Measurements from ENCODE around the gene MYL7.

Gene MYL7

GRCh38 chr7:44098092-44099068 lies 42.8 kb downstream of the MYL7 start:
- DNase-seq, result no peak

DNA sequence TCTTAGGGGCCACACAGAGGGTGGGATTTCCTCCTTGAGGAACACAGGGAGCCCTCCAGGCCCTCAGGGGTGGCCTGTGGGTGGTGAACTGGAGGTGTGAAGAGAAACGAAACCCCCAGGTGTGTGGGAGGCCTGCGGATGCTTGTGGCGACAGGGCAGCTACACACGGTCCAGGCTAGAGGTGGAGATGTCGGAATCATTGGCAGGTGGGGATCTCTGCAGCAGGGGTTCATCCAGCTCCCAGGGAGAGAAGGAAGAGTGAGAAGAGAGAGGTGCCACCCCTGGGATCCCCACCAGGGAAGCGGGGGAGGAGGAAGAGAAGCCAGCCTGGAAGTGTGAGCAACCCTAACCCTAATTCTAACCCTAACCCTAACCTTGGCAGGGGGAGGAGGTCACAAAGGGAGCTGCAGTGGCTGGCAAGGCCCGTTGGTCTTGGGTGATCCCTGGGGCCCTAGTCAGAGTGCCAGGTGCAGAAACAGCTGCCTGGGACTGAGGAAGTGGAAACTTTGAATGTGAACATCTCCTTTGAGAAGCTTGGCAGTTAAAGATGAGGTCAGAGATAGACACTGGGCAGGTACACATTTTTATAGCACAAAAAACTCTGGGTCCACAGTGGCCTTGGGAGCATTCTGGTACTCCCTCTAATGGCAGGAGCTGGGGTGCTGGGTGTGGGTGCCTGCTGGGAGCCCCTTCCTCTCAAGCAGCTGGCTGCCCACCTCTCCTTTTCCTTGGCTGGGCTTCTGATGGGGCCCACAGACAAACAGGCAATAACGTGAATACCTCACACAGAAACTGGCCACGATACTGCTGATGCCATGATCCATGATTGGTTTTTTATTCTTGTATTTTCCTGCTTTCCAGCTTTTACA lies 43.8 kb downstream of the MYL7 start:
- peak in 1 of 2 experiments; percentile 26 for DNase-seq

DNA sequence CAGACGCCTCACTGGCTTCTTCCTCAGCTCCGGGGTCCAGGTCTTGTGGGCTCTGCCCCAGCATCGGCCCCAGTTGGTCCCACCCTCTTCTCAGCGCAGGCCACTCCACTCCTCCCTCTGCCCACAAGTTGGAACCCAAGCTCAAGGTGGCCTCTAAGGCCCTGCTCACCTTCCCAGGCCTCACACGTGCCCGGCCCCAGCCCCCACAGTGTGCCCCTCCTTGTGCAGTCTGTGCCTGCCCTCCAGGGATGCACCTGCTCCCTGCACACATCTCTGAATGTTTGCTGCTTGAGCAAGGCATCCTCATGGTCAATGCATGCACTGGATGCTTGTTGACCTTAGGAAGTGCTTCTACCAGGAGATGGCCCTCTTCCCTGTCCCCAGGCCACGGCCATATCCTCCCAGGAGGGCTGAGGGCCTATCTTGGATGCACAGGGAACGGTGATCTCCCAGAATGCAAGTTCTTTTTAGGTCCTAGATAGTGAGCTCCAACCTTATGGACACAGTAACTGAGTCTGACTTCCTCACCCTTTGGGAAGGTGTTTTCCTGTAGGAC lies 44.7 kb downstream of the MYL7 start:
- DNase-seq, result no peak

DNA sequence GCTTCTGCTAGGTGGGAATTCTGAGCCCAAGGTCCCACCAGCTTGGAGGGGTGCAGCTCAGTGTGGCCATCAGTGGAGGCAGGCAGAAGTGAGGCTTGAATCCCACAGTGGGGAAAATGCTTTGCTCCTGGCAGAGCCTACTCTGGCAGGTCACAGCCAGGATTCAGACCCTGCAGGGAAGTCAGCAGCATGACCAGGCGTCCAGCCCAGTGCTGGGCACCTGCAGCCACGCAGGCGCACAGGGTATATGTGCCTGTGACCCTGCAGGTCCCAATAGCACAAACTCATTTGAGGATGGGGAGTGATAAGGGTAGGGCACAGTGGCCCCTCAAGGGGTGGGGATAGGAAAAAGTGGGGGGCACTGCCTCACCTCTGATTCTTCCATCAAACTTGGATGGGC lies 45.4 kb downstream of the MYL7 start:
- DNase-seq, result no peak

DNA sequence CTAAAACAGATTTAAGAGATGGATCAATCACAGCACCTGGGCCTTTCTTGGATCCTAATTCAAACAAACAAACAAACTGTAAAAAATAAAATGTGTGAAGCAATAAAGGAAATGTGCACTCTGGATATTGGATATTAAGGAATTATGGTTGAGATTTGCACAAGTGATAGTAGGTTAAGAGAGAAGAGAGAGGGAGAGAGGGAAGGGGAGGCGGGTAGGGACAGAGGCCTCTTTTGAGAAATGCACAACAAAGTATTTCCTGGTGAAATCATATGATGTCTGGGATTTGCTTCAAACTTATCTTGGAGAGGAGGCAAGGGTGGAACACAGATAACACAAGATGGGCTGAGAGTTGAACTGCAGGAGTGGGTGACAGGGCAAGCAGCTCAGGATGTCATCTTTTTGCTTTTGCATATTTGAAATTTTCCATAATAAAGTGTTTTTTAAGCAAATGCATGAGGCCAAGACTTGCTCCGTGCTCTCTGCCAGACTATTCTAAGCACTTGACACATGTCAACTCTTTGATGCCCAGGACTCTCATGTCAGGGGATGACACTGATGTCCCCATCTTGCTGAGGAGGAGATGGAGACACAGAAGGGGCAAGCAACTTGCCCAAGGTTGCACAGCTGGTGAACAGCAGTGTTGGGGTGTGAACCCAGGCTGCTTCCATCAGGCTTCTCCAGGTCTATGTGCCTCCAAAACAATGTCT lies 46.1 kb downstream of the MYL7 start:
- no peak for DNase-seq

DNA sequence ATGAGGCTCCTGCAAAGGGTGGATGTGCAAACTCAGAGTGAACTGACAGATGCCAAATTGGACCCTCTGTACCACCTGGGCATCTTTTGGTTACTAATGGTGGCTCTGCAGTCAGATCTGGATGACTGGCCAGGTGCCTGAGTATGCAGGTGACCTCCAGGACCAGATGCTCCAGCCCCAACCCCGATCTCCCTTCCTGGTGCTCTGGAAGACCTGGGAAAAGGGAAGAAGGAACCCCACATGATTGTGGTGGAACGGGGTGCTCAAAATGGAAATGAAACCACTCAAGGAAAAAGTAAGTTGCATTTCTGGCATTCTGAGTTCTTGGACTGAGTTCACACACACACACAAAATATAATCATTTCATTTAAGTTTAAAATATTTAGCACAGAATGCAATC lies 46.8 kb downstream of the MYL7 start:
- DNase-seq, result no peak

- no peak for DNase-seq
Measured at GRCh38 chr7:44093102-44093641, 48.0 kb downstream of the MYL7 start.
